Upper lobe of left lung (tissue), 6 donors: Measurements from ENCODE around the gene GALK2. TPM values are rescaled to one million over a fixed set of nuclear protein-coding genes. Genes with fewer than 3 reads are reported as not detected.

Experiments
- ATAC-seq, 2 donors: fragments of 200-7000 bp; cut with Tn5 transposase; one replicate each; pipeline ENCODE4 v1.9.1; 2022; ENCODE audit warnings: mild to moderate bottlenecking in 2 of 2, moderate library complexity in 2 of 2; ENCODE audit not compliant: low FRiP score in 2 of 2
- DNase-seq, 2 donors: peaks; one replicate each; pipeline ENCODE4 v3.0.0-alpha.2; 2019 to 2020
- H3K27ac ChIP-seq, 4 donors: fragments of 200-600 bp; sonication (generic); one replicate each; pipeline ENCODE4 v1.5.1; 2016 to 2019
- H3K27me3 ChIP-seq, 4 donors: fragments of 200-600 bp; sonication (generic); one replicate each; pipeline ENCODE4 v1.5.1; 2017 to 2019
- H3K36me3 ChIP-seq, 4 donors: fragments of 200-600 bp; sonication (generic); one replicate each; pipeline ENCODE4 v1.5.1; 2016 to 2019
- H3K4me1 ChIP-seq, 4 donors: fragments of 200-600 bp; sonication (generic); one replicate each; pipeline ENCODE4 v1.5.1; 2018 to 2019
- H3K4me3 ChIP-seq, 4 donors: fragments of 200-600 bp; sonication (generic); one replicate each; pipeline ENCODE4 v1.5.1; 2017 to 2019; ENCODE audit warnings: mild to moderate bottlenecking in 2 of 4, moderate library complexity in 1 of 4
- H3K9me3 ChIP-seq, 4 donors: fragments of 200-600 bp; sonication (generic); one replicate each; pipeline ENCODE4 v1.5.1; 2018 to 2019
- CTCF ChIP-seq, 6 experiments: fragments of 450-650 bp in 4 of 6; fragments of 200-600 bp in 2 of 6; sonication (generic) in 2 of 6; IDR thresholded peaks; one replicate each; pipeline ENCODE4 v1.5.1; 2016 to 2019; ENCODE audit warnings: antibody characterized with exemption in 6 of 6
- EP300 ChIP-seq, 4 donors: sonication (generic); formaldehyde crosslinking; IDR thresholded peaks; one replicate each; pipeline ENCODE4 v1.5.1; 2017; ENCODE audit warnings: antibody characterized with exemption in 4 of 4, control low read depth in 2 of 4
- POLR2A ChIP-seq, 4 donors: fragments of 450-650 bp; IDR thresholded peaks; one replicate each; pipeline ENCODE4 v1.5.1; 2016 to 2017; ENCODE audit warnings: antibody characterized with exemption in 4 of 4, mild to moderate bottlenecking in 2 of 4
- POLR2AphosphoS5 ChIP-seq, 2 donors: sonication (generic); formaldehyde crosslinking; IDR thresholded peaks; one replicate each; pipeline ENCODE4 v1.5.1; 2017; ENCODE audit warnings: antibody characterized with exemption in 2 of 2
- WGBS, 2 donors: methylation state at CpG; one replicate each; pipeline ENCODE4 v1.1.5; 2017 to 2018; 5-methylcytosine and 5-hydroxymethylcytosine counted together
- total RNA-seq, 6 donors: library from RNA; depleted of rRNA in 4 of 6; stranded (reverse); fragments of >200 nt in 4 of 6; gene quantifications; one replicate each; pipeline versions ENCODE4 v1.1.0 to v1.2.1, GENCODE V29; 2016 to 2021
- donor health status: DM: no; HTN: no; CAD: no; lungs with moderate emphysema.
- donor health status: DM: no; HTN: yes; CAD: no; lungs with severe emphysema.

The GALK2 gene
- total RNA-seq, 6 donors from 2014 or later: 14.2 to 63.9 (median 40.7) TPM

DNA sequence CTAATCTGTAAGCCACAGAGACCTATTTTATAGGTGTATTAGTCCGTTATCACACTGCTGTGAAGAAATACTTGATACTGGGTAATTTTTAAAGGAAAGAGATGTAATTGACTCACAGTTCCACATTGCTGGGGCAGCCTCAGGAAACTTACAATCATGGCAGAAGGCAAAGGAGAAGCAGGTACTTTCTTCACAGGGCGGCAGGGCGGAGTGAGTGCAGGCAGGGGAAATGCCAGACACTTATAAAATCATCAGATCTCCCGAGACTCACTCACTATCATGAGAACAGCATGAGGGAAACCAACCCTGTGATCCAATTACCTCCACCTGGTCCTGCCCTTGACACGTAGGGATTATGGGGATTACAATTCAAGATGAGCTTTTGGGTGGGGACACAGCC lies 108.7 kb downstream of the GALK2 start:
- Histone ChIP-seq H3K36me3 (peaks cover 0 to 17% (median 7%) of the 10 kb centered on the region in 4 donors), H3K9me3 (no peaks in the 10 kb centered on the region), H3K4me1 (no peaks in the 10 kb centered on the region), H3K27ac (no peak overlapping the region), H3K4me3 (no peak overlapping the region), H3K27me3 (no peaks in the 10 kb centered on the region)
- DNase-seq: no peak
- 95 to 97% methylated on average over 5 of the region's 5 CpGs for WGBS, 2 donors
- no peak for ATAC-seq
- TF ChIP-seq CTCF (IDR thresholded peaks at IDR 0.05): no peak
- TF ChIP-seq POLR2AphosphoS5 (IDR thresholded peaks at IDR 0.05): no peak
- TF ChIP-seq POLR2A (IDR thresholded peaks at IDR 0.05): no peak
- no peak for TF ChIP-seq EP300 (IDR thresholded peaks at IDR 0.05)

DNA sequence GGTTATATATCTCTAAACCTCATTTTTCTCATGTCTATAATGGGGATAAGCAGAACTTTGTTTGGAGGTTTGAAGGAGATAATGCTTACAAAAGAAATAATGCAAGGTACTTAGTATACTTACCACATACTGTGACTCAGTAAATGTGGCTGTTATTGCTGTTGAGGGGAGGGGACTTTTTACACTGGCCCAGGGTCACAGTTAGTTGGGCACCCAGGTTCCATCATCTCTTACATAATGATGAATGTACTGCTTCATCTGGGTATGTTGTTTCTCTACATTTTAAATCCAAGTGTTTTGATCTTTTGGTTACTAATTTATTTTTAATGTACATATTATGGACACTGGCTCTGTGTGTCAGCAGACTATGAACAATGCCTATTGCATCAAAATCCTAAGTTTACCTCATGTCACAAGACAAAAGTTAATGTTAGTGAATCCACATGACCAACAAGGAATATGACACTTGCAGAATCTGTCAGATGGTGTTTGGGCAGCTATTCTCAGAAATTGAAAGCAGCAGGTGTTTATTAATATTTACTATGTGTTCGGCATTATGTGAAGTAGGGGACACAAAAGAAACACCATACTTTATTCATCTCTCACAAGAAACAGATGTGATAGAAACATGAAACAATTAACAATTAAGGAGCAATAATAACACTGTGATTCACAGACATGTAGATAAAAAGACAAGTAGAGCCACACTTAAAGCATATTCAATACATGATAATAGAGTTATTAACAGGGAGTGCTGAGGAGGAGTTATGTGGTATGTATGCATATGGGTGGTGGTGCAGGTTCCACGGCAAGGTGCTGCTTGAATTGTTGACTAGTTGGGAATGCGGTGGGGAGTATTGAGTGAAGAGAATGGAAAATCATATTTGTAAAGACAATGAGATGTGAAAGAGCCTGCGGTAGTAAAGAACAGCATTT lies 109.7 kb downstream of the GALK2 start:
- WGBS, 2 donors: 95 to 98% methylated on average over 4 of the region's 4 CpGs
- ATAC-seq: no peak
- Histone ChIP-seq H3K4me3 (no peak overlapping the region), H3K36me3 (peaks cover 0 to 27% (median 11%) of the 10 kb centered on the region in 4 donors), H3K9me3 (no peaks in the 10 kb centered on the region), H3K27ac (no peak overlapping the region), H3K4me1 (no peaks in the 10 kb centered on the region), H3K27me3 (no peaks in the 10 kb centered on the region)
- no peak for TF ChIP-seq POLR2AphosphoS5 (IDR thresholded peaks at IDR 0.05)
- no peak for TF ChIP-seq CTCF (IDR thresholded peaks at IDR 0.05)
- TF ChIP-seq EP300 (IDR thresholded peaks at IDR 0.05): no peak
- no peak for TF ChIP-seq POLR2A (IDR thresholded peaks at IDR 0.05)
- no peak for DNase-seq

- Histone ChIP-seq H3K27ac (no peak overlapping the region), H3K27me3 (no peaks in the 10 kb centered on the region), H3K4me3 (no peak overlapping the region), H3K36me3 (peaks cover 0 to 41% (median 20%) of the 10 kb centered on the region in 4 donors), H3K9me3 (no peaks in the 10 kb centered on the region), H3K4me1 (no peaks in the 10 kb centered on the region)
- no peak for DNase-seq
- WGBS, 2 donors: 79 to 81% methylated on average over 1 of the region's 1 CpG
- no peak for TF ChIP-seq POLR2AphosphoS5 (IDR thresholded peaks at IDR 0.05)
- TF ChIP-seq EP300 (IDR thresholded peaks at IDR 0.05): no peak
- TF ChIP-seq POLR2A (IDR thresholded peaks at IDR 0.05): no peak
- no peak for TF ChIP-seq CTCF (IDR thresholded peaks at IDR 0.05)
- ATAC-seq: no peak
Observed at GRCh38 chr15:49282366-49282765, 112.3 kb downstream of the GALK2 start.

DNA sequence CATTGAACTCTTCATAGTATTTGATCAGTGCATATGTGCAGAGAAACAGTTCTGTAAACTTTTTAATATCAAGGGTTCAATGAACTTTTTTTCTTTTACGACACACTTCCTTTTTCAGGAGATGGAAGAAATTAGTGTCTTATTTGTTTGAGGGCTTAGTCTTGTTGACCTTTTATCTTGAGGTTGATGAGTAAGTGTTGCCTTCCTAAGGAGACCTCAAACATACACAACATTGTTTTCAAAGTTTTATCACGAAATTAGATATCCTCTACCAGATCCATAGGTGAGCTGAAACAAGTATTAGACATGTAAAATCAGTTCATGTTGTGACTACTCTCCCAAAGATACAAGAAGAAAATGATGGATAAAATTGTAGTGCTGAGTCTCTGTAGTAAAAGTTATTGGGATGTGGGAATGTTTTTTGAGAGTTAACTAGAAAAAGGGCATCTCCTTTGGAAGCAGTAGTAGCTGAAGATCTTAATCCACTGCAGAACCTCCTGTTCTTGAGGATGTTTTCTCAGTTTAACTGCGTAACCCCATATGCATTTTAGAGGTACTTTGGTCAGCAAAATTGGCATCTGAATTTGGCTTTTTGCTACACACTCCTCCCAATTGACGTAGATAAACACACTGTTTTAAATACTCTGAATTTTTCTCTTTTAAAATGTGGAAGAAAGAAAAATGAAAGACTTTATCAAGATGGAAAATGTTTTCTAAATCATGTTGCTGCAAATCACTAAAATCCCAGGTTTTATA lies 116.8 kb downstream of the GALK2 start:
- Histone ChIP-seq H3K27me3 (no peaks in the 10 kb centered on the region), H3K9me3 (no peaks in the 10 kb centered on the region), H3K4me3 (no peak overlapping the region), H3K36me3 (peaks cover 0 to 41% (median 25%) of the 10 kb centered on the region in 4 donors), H3K4me1 (no peaks in the 10 kb centered on the region), H3K27ac (no peak overlapping the region)
- no peak for DNase-seq
- TF ChIP-seq EP300 (IDR thresholded peaks at IDR 0.05) (no peak), CTCF (IDR thresholded peaks at IDR 0.05) (no peak), POLR2AphosphoS5 (IDR thresholded peaks at IDR 0.05) (no peak), POLR2A (IDR thresholded peaks at IDR 0.05) (no peak)
- 83 to 92% methylated on average over 4 of the region's 4 CpGs for WGBS, 2 donors
- no peak for ATAC-seq
